Fibroblast of skin of right biceps (primary cell): ENCODE results near the gene KRT32.

Source experiments
- DNase-seq: peaks from one replicate; pipeline ENCODE4 v3.0.0-alpha.2; 2013

Gene KRT32

DNA sequence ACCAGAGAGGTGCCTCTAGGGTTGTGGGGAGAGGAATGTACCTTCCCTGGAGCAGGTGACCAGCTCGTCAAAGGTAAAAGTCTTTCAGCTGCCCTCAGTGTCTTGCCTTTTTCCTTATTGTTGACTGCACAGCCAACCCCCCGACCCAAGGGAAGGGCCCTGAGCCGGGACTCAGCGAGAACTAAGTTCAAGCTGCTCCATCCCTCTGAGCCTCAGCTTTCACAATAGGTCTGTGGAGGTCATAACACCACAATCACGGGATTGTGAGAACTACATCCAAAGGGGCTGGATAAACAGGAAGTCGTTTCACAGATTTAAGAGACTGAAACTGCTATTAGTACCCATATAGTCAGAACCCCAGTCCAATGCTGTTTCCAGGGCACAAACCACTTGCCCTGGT, 25.2 kb upstream of the KRT32 start:
- no peak for DNase-seq

DNA sequence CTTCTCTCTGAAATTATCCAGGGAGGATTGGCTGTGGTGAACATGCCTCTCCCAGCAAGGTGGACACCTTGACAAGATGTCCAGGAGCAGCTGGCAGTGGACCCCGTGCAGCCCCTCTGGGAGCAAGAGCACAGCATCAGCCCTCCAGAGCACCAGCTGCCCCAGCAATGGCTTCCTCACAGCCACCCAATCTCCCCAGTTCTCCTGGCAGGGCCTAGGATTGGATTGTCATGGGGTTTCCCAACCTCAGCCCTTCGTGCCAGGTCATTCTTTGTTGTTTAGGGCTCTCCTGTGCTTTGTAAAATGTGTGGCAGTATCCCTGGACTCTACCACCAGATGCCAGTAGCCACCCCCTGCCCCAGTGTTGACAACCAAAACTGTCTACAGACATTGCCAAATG, 24.3 kb upstream of the KRT32 start:
- no peak for DNase-seq

DNA sequence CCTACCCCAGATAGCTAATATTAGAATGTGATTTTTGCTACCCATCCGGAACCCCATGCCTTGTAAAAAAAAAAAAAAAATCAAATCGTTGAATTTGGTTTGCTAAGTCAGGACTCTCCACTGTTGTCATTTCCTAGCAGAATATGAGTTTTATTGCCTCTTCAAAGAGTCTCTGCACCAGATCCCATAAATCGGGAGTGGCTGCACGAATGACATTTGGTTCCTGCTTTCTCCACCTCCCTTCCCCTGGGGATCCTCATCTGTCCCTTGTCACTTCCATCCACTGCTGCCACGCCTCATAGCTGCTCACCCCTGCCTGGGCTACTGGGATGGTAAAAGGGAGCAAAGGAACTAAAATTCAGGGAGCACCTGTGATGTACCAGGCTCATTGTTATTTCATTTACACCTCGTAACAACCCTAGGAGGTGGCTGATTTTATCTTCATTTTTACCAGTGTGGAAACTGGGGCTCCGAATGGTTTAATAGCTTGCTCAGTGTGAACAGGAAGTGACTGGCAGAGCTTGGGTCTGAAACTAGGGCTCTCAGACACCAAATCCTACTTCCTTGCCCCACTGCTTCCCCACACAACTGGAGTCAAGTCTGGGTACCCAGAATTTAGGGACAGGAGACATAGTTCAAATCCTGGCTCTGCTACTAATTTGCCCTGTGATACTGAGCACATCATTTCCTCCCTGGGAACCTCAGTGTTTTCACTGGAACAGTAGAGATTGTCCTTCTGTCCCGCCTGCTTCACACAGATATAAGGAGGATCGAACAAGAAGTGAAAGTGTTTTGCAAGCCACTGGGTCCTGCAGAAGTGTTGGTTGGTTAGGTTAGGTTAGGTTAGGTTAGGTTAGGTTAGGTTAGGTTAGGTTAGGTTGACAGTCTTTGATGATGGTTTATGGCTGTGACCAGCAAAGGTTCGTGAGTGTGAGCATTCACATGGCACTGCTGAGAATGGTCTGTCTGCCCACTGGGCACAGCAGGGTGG, 23.1 kb upstream of the KRT32 start:
- no peak for DNase-seq

DNA sequence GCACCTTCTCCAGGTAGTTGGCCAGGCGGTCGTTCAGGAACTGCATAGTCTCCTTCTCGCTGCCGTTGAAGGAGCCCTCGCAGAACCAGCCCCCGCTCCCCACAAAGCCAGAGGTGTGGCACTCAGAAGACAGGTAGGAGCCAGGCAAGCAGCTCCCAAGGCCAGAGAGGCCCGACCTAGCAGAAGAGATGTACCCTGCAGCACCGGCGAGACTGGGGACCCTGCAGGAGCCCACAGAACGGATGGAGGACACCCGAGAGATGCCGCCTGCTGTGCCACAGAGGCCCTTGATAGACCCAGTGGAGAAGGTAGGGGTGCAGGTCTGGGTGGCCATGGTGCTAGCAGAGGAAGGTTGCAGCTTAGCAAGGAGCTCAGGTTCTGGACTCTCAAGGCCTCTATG, 22.3 kb upstream of the KRT32 start, which contains the start of gene KRT36:
Gene KRT36, minus strand, starts transcription at position 380 of the 400 bp plus-strand sequence. Its CDS starts 46 bp downstream, at position 334.
- no peak for DNase-seq

DNA sequence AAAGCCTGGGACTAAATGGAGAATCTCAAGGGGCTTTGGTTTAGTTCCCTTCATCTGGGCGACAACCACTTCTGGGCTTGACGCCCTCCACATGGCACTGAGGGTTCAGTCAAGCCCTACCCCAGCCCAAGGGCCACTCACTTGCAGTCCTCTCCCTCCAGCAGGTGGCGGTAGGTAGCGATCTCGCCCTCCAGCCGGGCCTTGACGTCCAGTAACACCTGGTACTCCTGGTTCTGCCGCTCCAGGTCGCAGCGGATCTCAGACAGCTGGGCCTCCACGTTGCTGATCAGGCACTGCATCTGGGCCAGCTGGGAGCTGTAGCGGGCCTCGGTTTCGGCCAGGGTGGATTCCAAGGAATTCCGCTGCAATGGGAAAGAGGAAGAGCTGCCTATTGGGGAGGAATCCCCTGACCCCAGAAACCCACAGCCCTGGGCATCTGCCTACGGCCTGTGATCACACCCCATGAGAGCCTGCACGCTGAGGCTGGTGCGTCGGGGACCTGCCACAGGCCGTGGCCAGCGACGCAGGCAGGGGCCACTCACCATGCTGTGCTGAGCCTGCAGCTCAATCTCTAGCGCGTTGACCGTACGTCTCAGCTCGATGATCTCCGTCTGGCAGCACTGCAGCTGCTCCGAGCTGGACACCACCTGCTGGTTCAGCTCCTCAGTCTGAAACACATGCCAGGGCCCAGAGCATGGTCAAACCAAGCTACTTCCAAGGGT, 19.8 kb upstream of the KRT32 start:
- no peak for DNase-seq

DNA sequence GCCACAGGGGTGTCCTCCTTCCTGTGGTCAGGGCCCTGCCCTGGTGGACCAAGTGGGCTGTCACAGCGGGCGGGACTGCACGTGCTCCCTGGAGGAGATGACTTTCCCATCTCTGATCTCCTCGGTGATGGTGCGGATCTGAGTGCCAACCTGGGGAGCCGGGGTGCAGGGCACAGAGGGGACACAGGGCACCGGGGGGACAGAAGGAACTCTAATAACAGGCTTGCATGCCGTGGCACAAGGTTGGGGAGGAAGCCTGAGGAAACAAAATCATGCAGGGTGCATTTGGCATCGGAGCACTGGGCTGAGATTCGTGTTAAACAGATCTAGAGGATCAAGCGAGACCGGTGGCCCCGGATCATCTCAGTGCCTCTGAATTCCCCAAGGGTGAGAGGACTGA, 19.1 kb upstream of the KRT32 start:
- no peak for DNase-seq

DNA sequence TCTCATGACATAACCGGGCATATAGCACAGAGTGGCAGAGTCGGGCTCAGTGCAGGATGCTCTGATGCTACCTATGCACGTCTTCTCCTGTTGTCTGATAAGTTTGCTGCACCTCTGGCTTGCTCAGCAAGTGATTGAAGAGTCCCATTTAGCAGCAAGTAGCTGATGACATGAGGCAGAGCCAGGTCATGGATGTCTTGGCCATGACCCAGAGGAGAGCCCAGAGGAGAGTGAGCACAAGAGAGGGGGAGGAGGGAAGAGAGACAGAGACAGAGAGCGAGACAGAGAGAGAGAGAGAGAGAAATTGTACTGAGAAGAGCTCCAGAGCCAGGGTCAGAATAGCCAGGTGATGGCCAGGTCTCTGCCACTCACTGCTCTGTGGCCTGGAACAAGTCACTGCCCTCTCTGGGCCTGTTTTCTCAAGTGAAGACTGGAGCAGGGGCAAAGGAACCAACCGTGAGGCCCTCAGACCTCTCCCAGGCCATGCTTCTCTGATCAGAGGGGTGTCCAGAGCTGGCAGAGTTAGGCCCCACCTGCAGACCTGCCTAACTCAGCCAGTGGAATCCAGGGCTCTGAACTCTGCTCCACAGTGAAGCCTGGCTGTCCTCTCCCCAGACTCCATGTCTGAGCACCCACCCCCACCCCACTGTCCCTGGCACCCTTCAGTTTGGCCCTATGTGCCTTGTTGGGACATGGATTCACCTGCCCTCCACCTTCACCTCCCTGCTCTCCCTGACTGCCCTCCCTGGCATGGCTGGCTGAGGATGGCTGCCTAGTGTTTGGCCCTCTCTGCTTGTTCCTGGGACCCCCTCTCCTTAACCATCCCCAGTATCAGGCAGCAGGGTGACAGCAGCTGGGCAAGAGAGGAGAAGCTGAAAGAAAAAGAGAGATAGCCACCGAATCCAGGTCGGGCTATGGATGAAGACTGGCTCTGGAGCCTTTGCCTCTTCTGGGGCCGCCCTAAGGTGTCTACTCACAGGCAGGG, 18.0 kb upstream of the KRT32 start:
- no peak for DNase-seq

DNA sequence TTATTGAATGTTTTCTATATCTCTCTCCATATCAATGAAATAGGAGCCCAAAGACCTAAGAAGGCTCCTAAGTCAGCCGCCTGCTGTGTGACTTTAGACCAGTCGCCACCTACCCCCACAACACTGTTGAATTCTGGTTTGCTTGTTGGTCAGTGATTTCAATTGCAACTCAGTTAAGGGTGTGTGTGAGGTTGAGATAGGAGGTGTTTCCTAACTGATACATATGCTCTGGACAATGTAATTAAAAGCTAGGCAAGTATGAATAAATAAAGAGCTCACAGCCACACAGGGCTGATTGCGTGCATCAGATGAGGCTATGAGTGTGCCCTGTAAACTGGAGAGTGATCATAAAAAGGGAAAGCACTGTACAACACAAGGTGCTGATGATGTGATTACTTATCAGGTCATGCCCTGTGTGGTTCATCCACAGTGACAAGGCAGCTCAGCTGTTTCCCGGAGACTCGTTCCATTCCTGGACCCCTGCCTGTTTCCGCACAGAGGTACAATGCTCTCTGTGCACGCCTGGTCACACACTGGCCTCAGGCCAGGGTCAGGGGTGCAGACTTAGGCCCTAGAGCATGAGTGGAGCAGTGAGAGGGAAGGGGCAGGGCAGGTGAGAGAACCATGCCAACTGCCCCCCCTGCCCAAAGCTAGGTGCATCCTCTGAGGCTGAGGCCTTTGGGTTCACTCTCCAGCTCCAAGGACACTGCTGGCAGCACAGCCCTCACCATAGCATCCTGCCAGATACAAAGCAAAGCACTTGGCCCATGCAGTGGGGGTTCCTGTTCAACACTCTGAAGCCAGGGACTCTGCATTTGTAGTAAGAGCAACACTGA, 17.0 kb upstream of the KRT32 start:
- DNase-seq: no peak

DNA sequence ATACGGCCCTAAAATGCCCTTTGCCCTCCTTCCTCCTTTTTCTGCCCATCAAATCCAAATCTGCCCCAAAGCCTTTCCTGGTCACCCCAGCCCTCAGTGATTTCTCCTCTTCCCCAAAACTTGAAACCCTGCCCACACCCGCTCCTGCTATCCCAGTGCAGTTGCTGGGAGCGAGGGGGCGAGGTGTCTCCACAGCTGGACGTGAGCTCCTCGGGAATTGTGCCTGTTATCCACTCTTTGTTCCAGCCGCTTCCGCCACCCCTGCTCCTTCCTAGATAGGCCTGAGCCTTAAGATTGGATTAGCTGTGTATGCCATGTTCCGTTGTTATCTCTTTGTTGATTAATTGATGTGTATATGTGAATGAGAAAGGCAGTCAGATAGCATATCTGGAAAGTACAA, 16.3 kb upstream of the KRT32 start:
- DNase-seq: no peak

DNA sequence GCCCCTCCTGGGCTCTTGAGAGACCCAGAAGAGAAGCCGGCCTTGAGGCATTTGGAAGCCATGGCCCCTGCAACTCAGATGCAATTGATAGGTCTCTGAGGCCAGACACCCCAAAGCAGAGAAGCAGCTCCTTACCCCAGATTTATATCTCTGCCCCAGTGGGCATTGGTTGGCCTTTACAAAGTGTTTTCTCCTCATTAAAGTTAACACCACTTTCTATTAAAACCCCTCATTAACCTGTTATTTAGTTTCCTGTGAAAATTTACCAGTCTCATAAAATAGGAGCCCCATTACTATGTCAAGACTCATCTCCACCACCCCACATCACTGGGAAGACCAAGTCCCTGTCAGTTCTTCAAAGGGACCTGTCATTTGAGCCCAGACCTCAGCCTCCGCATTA, 13.8 kb upstream of the KRT32 start, which contains the start of gene KRT35:
Gene KRT35, minus strand, starts transcription at position 116 of the 400 bp plus-strand sequence. Its CDS starts 54 bp downstream, at position 62.
- no peak for DNase-seq

DNA sequence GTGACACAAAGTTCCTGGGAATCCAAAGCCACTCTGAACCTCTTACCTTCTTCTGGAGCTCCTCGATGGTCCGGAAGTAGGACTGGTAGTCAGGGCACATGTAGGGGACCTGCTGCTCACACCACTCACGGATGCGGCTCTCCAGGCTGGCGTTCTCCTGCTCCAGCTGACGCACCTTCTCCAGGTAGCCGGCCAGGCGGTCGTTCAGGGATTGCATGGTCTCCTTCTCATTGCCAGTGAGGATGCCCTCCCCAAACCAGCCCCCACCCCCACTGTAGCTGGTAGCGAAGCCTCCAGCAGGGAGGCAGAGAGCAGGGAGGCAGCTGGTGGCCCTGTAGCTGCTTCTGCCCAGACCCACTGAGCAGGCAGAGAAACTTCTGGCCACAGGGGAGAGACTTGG, 13.4 kb upstream of the KRT32 start:
- DNase-seq: no peak

DNA sequence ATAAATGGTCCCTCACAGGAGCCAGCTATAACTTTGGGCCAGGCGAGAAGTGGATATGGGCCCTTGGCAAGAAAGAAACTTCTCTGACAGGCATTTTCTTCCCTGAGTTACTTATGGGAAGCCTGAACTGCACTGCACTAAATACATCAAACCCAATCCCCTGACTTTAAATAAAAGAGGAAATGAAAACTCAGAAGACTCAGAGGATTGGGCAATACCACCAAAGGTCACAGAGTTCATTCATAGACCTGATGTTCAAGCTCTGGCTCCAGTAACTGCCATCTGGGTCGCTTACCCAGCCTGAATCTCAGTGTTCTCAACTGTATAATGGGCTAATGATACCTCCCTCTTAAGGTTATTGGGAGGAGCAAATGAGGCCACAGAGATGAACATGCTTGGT, 12.9 kb upstream of the KRT32 start:
- no peak for DNase-seq

DNA sequence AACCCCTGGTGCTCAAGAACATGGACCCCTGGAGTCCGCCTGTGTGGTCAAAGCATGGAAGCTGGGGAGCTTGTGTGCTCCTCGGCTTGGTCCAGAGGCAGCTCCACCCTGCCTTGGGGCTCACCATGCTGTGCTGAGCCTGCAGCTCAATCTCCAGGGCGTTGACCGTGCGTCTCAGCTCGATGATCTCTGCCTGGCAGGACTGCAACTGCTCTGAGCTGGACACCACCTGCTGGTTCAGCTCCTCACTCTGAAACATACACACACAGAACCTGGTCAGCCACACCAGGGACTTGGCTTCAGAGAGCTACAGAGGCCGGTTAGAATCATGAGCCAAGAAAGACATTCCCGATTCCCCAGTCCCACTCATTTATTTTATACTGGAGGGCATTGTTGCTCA, 11.1 kb upstream of the KRT32 start:
- no peak for DNase-seq

DNA sequence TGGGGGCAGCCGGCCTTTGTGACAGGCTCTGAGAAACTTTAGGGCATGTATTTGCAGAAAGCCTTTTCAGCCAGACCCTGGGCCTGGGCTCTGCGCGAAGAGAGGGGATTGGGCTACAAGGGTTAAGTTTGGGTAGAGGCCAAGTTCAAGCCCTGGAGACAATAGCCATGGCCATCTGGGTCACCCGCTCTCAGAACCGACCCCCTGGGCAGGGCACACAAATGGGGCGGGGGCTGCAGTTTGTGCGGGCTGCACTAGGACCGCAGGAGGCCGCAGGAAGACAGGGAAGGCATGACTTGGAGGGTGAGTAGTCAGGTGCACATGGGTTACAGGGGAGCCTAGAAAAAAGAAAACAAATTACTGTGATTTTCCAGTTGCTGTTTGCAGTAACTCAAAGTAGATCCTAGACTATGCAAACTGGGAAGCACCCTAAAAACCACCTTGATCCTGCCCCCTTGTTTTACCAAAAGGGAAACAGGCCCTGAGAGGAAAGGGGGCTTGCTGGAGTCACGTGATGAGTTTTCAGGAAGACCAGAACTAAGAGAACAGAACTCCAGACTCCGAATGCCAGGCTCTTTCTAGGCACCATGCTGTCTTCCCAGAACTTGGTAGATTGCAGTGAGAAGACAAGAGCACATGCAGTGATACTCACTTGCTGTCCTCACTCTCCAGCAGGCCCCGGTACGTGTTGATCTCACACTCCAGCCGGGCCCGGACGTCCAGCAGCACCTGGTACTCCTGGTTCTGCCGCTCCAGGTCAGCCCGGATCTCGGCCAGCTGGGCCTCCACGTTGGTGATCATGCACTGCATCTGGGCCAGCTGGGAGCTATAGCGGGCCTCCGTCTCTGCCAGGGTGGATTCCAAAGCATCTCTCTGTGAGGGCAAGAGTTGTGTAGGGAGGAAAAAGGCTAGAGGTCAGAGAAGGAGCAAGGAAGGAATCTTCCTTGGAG, 10.0 kb upstream of the KRT32 start:
- DNase-seq: no peak

DNA sequence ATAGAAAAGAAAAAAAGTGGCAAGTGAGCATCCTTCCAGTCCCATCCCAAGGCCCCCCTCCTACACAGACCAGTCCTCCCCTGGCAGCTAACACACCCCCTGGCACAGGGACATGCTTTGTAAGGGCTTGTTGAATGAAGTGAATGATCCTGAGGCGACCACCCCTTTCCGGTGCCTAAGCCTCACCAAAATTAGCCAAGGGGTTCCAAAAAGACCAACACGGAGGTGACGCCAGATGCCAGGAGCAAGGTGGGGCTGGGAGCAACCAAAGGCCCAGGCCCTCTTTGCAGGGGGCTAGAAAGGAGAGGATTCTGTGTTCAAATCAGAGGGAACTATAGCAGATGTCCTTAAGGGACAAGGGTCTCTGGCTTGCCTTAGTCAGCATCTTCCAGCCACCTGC, 8.2 kb upstream of the KRT32 start:
- no peak for DNase-seq

DNA sequence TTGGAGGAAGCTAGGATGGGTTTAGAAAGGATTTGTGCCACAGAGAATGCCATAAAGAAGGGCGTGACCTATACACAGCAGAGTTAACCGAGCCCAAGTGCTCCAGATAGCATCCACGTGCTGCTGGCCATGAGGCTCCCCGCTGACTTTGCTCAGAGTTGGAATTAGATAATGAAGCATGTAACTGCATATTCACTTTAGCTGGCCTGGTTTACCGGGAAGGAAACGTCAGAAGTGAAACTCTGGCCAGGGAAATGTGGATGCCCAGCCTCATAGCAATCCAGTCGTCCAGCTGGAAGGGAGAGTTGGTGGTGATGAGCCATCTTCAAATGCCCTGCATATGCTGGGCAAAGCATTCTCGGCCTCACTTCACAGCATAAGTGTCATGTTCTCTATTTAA, 7.7 kb upstream of the KRT32 start:
- no peak for DNase-seq

DNA sequence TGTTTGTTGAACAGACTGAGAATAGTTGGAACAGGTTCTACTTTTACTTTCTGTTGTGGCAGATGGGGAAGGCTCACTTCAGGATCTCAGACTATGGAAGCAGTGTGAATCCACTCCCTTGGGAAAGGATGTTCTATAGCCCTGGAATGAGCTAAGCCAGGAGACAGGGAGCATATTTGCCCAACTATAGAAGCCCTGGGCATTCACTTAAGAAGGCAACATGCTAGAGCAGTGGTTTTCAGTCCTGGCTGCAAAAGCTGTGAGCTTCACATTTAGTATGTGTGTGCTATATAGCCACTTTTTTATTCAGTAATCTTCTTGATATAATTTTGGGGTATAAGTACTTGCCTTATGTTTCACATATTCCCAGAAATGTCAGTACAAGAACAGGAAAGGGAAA, 1.2 kb upstream of the KRT32 start:
- no peak for DNase-seq

DNA sequence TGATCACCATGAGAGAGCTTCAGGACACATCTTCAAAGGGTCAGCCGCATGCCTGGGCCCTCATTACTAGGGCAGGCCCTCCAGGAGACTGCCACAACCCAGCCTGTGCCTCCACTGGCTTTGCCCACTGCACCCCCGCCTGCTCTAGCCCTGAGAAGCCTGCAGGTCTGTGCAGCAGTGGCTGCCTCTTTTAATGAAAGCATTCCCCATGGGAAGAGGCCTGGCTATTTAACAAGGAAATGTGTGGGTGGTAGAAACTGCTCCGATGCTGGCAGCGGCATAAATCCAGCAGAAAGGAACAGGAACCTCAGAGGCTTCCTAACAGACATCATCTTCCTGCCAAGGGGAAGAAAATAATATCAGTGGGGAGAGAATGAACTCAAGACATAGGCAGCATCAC, 375 bp upstream of the KRT32 start:
- no peak for DNase-seq

DNA sequence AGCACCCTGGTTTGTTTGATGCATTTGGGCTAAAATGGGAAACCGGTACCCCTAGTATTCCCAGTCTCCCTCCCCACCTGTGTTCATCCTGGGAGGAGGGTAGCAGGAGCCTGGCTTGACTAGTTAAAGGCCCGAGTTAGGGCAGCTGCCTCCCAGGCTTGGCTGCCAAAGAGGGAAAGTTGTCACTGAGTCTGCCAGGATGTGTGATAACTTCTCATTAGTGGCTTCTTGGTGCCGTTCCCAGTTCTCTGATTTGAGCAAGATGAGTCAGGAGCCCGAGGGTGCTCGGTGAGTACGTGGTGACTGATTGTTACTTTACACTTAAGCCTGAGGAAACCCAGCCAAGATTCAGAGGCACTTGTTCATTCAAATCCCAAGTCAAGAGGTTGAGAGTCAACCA, 2.5 kb downstream of the KRT32 start:
- peak; percentile 96 for DNase-seq

DNA sequence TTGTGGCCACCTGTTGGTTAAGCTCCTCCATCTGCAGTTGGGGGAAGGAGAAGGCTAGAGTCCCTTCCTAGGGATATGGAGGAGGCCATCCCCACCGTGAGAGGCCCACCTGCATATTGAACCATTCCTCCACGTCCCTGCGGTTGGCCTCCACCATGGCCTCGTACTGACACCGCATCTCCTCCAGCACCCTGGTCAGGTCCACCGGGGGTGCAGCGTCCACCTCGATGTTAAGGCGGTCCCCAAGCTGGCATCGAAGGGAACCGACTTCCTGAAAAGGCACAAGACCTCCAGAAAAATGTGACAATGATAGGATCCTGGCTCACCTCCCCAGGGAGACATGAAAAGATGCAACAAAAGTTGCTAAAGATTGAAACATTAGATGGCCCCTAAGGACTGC, 3.0 kb downstream of the KRT32 start:
- DNase-seq: no peak

DNA sequence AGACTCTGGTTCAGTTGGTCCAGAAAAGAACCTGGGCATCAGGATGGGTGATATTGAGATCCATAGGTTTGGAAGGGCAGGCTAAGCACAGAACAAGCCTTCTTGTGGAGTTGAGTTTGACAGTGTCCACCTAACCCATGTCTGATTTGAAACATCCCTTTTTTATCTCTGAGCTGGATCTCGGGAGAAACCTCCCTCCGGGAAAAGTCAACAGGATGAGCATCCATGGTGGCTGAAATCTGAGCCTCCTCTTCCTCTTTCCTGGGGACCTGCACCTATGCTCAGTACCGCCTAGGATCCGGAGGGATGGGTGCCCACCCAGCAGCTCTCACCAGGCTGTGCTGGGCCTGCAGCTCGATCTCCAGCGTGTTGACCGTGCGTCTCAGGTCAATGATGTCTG, 3.4 kb downstream of the KRT32 start:
- DNase-seq: no peak
